ENCODE measurements around the gene ZBED4. TPM values are rescaled to one million over a fixed set of nuclear protein-coding genes. Genes with fewer than 3 reads are reported as not detected.

The ZBED4 gene
- total RNA-seq, 4 donors from 2014 or later, result 0.59 to 16.4 (median 12.7) TPM

- Histone ChIP-seq H3K4me1 (peaks cover 4 to 20% of the 10 kb centered on the region in 2 donors), H3K27ac (no peak overlapping the region), H3K9me3 (no peaks in the 10 kb centered on the region), H3K4me3 (no peak overlapping the region), H3K27me3 (no peaks in the 10 kb centered on the region), H3K36me3 (no peaks in the 10 kb centered on the region)
- no peak for DNase-seq
- no peak for TF ChIP-seq POLR2A (IDR thresholded peaks at IDR 0.05)
- TF ChIP-seq, protein P1, sequence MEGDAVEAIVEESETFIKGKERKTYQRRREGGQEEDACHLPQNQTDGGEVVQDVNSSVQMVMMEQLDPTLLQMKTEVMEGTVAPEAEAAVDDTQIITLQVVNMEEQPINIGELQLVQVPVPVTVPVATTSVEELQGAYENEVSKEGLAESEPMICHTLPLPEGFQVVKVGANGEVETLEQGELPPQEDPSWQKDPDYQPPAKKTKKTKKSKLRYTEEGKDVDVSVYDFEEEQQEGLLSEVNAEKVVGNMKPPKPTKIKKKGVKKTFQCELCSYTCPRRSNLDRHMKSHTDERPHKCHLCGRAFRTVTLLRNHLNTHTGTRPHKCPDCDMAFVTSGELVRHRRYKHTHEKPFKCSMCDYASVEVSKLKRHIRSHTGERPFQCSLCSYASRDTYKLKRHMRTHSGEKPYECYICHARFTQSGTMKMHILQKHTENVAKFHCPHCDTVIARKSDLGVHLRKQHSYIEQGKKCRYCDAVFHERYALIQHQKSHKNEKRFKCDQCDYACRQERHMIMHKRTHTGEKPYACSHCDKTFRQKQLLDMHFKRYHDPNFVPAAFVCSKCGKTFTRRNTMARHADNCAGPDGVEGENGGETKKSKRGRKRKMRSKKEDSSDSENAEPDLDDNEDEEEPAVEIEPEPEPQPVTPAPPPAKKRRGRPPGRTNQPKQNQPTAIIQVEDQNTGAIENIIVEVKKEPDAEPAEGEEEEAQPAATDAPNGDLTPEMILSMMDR (IDR thresholded peaks at IDR 0.05), result no peak
- intact Hi-C loops (cut with DNase I; ENCODE audit: low total_unique reads), result no loop called here
Measured at GRCh38 chr22:49824936-49825335, 28.7 kb upstream of the ZBED4 start.

- peak overlapping the region in 1 of 2 donors; percentile 85 for H3K4me3 ChIP-seq
- no peak for DNase-seq
- H3K36me3 ChIP-seq, result no peaks in the 10 kb centered on the region
- H3K27me3 ChIP-seq, result no peaks in the 10 kb centered on the region
- peaks cover 4 to 20% of the 10 kb centered on the region in 2 donors for H3K4me1 ChIP-seq
- H3K27ac ChIP-seq, result no peak overlapping the region
- TF ChIP-seq POLR2A (IDR thresholded peaks at IDR 0.05), result no peak
- TF ChIP-seq, protein P1 (IDR thresholded peaks at IDR 0.05), result no peak
- intact Hi-C loops (cut with DNase I; ENCODE audit: low total_unique reads), result no loop called here
- no peaks in the 10 kb centered on the region for H3K9me3 ChIP-seq
Measured at GRCh38 chr22:49825436-49825835, 28.2 kb upstream of the ZBED4 start.

DNA sequence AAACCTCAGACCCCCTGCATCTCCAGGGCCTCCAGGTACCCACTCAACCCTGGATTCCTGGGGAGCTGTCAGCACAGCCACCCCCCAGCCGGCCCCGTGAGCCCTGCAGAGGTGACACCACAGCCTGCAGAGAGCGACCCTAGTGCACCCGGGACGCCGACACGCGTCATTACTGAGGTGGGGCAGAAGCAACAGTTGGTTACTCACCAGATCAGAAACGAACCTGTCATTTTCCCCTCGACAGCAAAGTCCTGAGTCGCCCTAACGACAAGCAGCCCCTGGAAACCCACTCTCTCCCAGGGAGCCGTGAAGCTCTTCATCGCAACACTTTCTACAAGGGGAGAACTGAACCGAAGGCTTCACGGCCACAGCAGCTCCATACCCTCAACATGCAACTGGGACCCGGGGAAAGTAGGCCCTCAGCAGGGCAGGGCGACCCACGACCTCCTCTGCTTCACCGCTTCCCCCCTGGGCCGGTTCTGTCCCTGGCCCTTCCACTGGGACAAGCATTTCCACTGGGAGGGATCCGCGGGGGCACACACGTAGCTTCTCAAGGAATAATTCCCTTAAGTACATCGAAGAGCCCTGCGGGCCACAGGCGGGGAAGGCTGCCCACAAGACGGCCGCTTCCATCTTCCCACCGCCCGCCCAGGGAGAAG is 27.6 kb upstream of the ZBED4 start:
- TF ChIP-seq POLR2A (IDR thresholded peaks at IDR 0.05), result no peak
- TF ChIP-seq, protein P1 (IDR thresholded peaks at IDR 0.05), result no peak
- Histone ChIP-seq H3K4me1 (peaks cover 4 to 20% of the 10 kb centered on the region in 2 donors), H3K27ac (peak overlapping the region; percentile 86 to 90), H3K4me3 (peak overlapping the region; percentile 45 to 85), H3K36me3 (no peaks in the 10 kb centered on the region), H3K27me3 (no peaks in the 10 kb centered on the region), H3K9me3 (no peaks in the 10 kb centered on the region)
- intact Hi-C loops (cut with DNase I; ENCODE audit: low total_unique reads), result no loop called here
- DNase-seq, result no peak

- H3K36me3 ChIP-seq, result no peaks in the 10 kb centered on the region
- no peaks in the 10 kb centered on the region for H3K9me3 ChIP-seq
- TF ChIP-seq POLR2A (IDR thresholded peaks at IDR 0.05), result no peak
- TF ChIP-seq, protein P1 (IDR thresholded peaks at IDR 0.05), result no peak
- peak overlapping the region; percentile 45 to 85 for H3K4me3 ChIP-seq
- peak overlapping the region; percentile 86 to 90 for H3K27ac ChIP-seq
- intact Hi-C loops (cut with DNase I; ENCODE audit: low total_unique reads), result no loop called here
- peak; percentile 46 to 47 for DNase-seq
- peaks cover 4 to 20% of the 10 kb centered on the region in 2 donors for H3K4me1 ChIP-seq
- H3K27me3 ChIP-seq, result no peaks in the 10 kb centered on the region
Measured at GRCh38 chr22:49826603-49827270, 26.9 kb upstream of the ZBED4 start.

DNA sequence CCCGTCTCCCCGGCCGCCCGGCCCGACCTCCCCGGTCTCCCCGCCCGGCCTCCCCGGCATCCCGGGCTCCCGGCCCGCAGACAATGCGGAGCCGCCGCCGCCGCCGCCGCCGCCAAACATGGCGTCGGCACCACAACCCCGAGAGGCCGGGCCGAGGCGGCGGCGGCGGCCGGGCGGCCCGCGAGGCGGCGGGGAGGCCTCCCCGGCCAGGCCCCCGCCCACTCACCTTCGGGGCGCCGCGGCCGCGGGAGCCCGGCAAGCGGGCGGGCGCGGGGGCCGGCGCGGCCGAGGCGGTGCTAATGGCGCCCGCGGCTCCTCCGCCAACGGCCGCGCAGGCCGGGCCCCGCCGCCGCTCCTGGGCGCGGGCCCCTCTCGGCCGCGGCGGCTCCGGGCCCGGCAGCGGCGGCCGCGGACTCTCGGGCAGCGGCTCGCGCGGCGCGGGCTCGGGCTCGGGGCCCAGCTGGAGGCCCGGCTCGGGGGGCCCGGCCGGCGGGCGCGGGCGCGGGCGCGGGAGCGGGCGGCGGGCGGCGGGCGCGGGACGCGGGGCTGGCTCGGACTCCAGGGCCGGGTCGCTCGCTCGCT is 26.3 kb upstream of the ZBED4 start:
- Histone ChIP-seq H3K36me3 (no peaks in the 10 kb centered on the region), H3K4me1 (peaks cover 4 to 20% of the 10 kb centered on the region in 2 donors), H3K9me3 (no peaks in the 10 kb centered on the region), H3K27ac (peak overlapping the region; percentile 86 to 90), H3K27me3 (no peaks in the 10 kb centered on the region), H3K4me3 (peak overlapping the region; percentile 45 to 85)
- TF ChIP-seq, protein P1 (IDR thresholded peaks at IDR 0.05), result no peak
- TF ChIP-seq POLR2A (IDR thresholded peaks at IDR 0.05), result no peak
- DNase-seq, result no peak
- intact Hi-C loops (cut with DNase I; ENCODE audit: low total_unique reads), result no loop called here

All from uterus (tissue), 4 donors.